Erythroblast (primary cell): ENCODE measurements around the gene ADAMTS18.

Experiments used
- GATA1 ChIP-seq: IDR thresholded peaks from 2 replicates; pipeline ENCODE4 v1.6.1; 2011; ENCODE audit warnings: low read depth, mild to moderate bottlenecking, control low read depth, low read length, moderate library complexity
- POLR2A ChIP-seq: IDR thresholded peaks from 2 replicates; pipeline ENCODE4 v1.6.1; 2011; ENCODE audit warnings: mild to moderate bottlenecking, low read length

GRCh38 chr16:77430360-77430759 lies 4.5 kb downstream of the ADAMTS18 start:
- TF ChIP-seq POLR2A (no peak), GATA1 (no peak)
